GM21723 (cell line): ENCODE results near the gene MDGA2.
A peak's percentile ranks its signal among the peaks of the same experiment; 100 is the strongest.
"Not testable (repeated sequence)": the region's sequence is repeated elsewhere in the genome, so short reads cannot be mapped to it uniquely, and the experiment has no call there.

Experiments used
- ATAC-seq: cut with Tn5 transposase; IDR thresholded peaks from one replicate; pipeline ENCODE4 v1.9.1; 2021; ENCODE audit warnings: mild to moderate bottlenecking, moderate library complexity; ENCODE audit not compliant: unreplicated experiment

MDGA2 gene

DNA sequence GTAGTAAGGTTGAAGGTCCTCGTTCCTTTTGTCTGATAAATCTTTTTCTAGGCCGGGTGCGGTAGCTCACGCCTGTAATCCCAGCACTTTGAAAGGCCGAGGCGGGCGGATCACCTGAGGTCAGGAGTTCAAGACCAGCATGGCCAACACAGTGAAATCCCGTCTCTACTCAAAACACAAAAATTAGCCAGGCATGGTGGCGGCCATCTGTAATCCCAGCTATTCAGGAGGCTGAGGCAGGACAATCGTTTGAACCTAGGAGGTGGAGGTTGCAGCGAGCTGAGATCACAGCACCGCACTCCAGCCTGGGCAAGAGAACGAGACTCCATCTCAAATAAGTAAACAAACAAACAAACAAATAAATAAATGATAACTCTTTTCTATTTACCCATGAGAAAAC, 51.3 kb downstream of the MDGA2 start:
- not testable (repeated sequence) for ATAC-seq

DNA sequence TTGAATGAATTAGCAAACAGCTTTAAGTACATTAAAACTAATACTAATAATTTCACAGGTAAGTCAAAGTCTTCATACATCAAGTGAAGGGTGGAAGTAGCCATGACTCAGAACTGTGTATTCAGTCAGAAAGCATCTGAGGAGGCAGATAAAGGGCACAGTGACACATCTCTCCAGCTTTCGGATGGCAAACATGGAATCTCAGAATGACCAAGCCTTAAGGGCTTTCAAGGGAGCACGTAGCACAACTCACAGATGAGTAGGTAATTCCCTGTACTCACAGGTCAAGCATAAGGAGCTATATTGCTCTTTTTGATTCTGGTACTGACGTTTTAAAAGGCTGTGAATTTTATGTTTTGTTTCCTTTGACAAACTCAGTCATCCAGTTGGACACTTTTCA, 56.0 kb downstream of the MDGA2 start:
- no peak for ATAC-seq

DNA sequence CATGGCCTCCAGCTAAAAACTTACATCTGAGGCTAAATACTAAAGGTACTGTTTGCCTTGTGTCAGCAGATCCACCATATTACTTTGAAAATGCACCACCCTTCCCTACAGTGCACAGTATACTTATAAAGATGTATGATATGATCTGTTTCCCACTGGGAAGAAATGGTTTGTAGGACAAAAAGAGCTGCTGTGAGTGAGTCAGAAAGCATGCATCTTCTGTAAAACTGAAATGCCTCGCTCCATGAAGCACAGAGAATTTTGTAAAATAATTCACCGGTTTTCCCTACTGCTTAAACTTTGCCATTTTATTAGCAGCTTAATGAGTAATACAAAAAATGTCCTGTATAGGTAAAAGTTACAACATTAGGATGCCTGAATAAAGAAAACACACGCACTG, 68.8 kb downstream of the MDGA2 start:
- no peak for ATAC-seq

DNA sequence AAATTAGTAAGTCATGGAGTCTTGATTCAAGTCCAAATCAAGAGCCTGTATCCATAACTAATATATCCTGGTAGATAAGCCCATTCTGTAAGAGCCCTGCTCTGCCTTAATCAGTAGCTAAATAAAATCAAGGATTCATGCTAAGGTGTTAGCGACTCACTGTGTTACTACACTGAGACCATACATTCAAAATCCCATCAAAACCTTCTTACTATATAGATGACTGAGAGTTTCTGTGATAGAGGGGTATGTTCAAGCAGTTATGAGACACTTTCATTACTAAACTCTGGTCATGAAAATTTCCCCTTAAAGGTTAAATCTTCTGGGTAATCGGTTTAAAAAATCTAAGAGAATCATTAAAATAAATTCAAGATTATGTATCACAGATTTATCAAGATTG, 78.5 kb downstream of the MDGA2 start:
- no peak for ATAC-seq

DNA sequence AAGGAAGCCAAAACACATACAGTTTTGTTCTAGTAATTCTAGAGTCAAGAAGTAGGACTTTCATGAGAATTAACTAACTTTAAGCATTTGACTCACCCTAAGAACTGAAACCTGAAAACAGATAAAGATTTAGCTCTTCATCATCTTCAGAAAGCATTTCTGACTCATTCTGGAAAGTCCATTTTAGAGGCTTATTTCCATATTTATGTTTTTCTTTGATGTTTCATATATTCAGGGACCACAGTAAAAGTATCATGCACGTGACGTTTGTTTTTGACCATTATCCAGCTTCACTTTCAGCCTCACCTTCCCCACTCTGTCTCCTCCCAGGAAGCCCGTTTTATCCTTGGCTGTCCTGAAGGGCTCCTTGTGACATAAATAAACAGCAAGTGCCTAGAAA, 79.2 kb downstream of the MDGA2 start:
- ATAC-seq: peak; percentile 91

DNA sequence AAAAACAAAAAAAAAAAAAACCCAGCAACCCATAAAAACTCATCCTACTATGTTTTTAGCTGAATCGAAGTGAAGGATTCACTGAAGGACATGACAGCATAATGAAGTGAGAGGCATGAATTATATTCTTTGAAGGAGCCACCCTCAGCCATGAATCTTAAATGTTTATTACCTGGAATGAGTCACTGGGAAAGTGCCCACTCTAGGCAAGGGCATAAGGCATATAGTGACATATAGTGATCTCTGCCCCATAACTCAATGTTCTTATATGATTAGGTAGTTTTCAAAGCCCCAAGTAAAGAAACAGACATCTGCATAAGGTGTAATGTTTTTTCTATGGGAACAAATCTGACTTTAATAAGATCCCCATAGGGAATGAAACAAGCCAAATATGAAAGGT, 79.9 kb downstream of the MDGA2 start:
- ATAC-seq: no peak

DNA sequence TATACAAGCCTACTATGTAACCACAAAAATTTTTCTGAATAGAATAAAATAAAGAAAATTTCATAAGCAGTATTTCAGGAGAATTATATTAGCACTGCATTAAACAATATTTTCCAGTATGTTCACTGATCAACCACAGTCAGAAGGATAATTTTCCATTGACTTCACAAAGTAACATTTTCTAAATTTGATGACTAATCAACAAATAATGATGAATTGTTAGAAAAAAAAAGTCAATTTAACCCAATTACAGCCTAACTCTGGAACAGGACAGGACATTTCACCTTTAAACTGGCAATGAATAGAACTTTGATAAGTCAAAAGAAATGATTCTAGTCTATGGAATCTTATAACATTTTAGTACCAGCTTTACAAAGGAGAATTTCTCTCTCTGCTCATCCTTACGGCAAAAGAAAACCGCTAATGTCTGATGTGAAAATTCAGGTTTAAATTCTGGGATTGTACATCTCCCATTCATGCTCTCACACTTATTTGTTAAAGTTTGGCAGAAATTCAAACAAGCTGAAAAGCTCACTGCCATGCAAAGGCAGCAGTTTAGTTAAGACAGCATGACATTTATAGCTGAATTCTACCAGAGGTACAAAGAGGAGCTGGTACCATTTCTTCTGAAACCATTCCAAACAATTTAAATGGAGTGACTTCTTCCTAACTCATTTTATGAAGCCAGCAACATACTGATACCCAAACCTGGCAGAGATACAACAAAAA, 84.5 kb downstream of the MDGA2 start:
- no peak for ATAC-seq

DNA sequence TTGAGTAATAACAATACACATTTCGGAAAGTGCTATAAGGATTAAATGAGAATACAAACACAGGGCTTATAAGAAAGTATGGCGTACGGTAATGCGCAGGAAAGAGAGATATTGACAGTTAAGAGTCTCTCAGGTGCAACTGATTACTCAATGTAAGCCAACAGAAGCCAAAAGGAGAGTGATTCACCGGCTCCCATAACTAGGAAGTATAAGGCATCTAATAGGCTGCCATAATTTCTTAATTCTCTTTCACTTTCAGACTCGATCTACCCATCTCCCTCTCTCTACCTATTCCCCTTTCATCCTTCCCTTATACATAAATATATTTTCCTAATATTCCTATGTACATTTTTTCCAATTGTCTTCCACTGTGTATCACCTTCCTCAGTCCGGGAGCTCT, 90.0 kb downstream of the MDGA2 start:
- ATAC-seq: no peak

DNA sequence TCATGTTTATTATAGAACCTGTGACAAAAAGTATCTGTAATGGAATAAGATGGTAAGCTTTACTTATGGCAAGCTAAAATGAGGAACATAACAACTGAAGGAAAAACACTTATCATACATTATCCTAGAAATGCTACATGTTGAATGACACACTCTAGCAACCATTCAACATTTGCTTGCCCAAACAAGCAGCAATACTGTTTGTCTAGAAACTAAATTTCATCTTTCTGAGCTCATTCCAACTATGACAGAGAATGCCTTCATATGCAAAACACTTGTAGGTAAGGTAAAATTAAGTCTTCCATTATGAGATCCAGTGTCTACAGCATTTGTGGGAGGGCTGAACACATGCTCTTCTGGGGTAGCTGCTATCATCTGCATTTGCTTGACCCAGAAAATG, 108.1 kb downstream of the MDGA2 start:
- ATAC-seq: no peak

DNA sequence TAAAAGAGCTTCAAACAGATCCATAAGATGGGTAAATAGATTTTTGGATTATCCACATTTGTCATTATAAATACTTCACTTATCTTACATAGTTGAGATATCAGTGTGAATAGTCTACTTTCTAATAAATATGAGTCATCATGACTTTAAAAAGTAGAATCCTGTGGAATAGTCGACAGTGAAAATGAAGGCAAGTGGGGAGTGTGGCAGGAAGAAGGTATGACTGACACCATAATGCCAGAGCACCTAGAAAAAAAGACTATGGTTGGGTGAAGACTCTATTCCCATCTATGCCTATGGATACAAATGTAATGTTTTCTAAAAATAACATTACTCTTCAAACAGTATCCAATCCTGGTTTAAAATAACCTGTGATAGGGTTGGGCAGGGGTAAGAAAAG, 117.5 kb downstream of the MDGA2 start:
- no peak for ATAC-seq

DNA sequence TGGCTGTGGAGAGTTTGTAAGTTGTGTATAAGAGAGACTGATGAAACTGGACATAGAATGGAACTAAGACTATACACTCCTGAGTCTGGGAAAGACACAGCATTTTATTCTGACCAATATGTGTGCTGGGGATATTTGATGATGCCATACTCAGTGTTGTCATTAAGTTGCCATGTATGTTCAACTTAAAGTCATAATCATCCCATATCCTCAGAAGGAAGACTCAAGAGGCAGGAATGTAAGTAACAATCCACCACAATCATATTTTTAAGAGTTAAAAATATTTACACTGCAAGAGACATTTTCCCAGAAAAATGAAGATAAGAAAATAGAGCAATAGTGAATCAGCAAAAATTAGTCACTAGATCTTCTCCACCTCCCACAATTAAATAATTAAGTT, 120.1 kb downstream of the MDGA2 start:
- ATAC-seq: no peak

DNA sequence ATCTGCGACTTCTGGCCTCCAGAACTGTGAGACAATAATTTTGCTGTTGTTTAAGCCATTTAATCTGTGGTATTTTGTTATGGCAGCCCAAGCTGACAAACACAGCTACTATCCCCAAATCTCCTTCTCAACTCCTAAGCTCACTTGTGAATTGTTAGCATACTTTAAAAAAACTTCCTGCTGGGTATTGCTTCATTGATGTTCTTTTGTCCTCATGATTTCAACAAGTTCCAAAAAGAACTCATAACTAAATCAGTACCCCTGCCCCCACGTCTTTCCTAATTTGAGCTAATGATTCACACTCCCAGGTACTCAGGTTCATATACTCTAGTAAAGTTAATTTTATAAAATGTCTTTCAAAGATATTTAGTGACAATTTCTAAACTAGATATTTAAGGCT, 125.5 kb downstream of the MDGA2 start:
- ATAC-seq: no peak

DNA sequence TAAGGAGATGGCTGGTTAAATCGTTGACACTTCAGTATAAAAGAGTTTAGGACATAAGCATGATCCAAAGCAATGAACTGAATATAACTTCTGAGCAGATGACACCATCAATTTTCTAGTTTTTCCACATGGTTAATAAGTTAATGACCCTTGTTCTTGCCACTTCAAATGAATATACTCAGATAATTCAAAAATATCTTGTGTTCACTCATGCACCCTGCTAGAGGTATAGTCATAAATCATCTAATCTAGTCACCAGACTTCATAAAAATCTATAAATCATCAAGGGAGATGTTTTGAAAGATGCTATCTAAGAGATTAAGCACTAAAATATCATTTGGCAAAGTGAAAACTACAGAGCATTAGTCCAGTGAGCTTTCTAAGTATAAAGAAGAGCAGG, 131.9 kb downstream of the MDGA2 start:
- ATAC-seq: no peak

DNA sequence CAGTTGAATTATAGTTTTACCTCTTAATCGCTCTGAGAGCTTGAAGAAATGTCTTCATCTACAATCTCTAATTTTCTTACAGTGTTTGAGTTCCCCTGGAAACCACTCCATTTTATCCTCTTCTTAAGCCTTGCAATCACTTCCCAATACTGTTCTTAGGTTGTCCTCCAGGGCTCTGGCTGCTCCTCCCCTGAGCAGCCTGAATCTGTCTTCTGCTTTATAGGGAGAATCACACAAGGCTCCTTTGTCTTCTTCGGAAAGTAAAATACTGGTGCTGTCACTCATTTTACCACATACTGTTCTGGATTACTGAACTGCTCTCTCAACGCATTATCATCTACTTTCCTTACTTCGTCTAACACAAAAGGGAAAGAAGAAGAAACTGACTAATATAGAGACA, 133.7 kb downstream of the MDGA2 start:
- no peak for ATAC-seq

DNA sequence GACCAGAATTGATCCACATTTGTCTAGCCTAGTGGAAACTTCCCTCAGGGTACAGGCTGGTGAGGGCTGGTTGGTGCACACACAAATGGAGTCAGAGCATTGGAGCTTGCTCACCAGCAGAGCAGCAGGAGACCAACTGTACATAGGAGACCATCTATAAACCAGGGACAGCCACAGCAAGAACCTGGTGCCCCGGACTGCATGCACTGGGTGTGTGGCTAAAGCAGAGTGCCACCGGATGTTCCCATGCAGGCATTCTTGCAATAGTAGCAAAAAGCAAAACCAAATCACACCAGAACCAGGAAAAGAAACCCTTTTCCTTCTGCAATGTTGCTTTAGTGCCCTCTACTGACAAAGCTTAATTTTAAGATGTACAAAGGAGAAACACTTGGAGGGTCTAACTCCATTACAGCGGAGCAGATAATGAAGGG, 136.4 kb downstream of the MDGA2 start:
- no peak for ATAC-seq

DNA sequence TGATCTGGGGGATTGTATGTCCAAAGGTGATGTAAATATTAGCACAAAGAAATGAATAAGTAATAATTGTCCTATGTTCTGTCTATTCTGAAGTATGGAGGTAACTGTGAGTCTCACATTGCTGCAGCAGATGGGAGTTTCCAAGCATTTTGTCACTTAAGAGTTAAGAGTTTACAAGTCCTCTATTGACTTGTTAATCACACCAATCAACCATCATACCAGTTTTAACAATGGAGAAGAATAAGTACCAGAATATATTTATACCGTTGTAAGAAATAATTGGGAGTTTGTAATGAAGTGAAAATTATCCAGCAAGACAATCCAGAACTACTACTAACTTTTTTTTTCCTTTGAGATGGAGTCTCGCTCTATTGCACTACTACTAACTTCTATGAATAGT, 139.1 kb downstream of the MDGA2 start:
- ATAC-seq: no peak

DNA sequence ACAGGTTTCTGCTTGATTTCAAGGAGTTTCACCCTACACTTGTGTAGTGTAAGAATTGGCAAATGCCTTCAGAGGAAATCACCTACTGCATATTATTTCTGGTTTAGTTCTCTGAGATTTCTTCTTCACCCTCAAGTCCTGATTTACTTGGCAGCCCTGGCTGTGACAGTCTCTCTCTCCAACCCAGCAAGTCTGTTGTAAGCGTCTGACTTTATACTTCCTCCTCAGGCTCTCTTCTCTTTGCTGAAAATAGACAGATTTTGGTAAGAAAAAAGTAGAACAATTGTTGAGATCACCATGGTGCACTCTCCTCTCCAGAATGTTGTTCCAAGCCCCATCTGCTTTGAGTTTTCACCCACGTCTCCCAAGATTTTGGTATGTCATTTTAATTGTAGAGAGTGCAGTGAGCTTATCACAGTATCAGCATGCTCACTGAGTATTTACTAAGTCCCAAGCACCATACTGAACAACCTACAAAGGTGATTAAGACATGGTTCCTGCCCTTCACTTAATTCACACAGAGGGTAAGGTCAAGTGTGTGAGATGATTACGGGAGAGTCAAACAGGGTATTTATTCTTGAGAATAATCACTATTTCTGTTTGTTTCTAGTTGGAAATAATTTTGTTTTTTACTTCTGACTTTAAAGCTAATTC, 148.7 kb downstream of the MDGA2 start:
- no peak for ATAC-seq

DNA sequence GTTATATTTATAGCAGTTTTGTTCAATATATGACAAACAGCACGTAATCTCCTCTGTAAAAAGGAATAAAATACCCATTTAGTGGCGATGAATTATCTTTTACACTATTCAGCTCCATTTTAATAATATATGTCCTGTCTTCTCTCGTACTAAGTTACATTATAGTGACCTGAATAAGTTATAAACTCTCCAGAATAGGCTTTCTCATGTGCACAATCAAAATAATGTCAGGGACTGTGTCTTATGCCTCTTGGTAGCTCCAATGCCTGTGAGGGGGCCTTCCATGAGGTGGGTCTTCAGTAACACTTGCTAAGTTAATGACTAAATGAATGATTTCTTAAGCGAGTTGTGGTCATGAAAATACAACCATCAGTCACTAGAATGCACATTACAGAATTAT, 150.9 kb downstream of the MDGA2 start:
- ATAC-seq: no peak

DNA sequence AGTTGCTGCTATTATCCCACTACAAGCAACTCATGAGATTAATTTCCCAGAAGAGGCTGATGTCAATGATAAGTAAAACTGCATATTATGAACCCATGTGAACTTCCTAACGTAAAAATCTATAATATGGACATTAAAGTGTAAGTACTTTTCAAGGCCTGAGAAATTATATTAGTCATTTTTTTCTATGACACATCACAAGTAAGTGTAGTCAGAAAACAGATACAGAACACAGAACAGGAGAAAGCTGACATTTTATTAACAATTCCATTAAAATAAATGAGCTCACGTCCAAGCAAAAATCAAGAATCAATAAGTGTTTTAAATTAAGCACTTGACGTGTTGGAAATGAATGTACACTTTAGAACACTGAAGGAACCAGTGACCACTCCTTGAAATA, 155.0 kb downstream of the MDGA2 start:
- ATAC-seq: no peak

DNA sequence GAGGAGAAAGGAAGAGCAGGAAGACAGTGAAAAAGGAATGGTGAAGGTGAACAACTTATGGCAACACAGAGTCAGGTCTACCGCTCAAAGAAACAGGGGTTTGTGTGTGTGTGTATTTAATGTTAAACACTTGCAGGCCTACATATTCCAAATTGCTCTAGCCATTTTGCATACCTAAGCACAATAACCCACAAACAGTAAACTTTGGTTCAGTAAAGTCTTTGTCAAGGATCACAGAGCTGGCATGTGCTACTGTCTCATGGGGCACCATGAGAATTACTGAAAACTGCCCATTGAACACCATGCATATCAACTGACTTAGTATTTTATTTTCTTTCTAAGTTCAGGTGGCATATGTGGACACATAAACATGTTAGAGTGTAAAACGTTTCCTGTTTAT, 163.6 kb downstream of the MDGA2 start:
- ATAC-seq: no peak

DNA sequence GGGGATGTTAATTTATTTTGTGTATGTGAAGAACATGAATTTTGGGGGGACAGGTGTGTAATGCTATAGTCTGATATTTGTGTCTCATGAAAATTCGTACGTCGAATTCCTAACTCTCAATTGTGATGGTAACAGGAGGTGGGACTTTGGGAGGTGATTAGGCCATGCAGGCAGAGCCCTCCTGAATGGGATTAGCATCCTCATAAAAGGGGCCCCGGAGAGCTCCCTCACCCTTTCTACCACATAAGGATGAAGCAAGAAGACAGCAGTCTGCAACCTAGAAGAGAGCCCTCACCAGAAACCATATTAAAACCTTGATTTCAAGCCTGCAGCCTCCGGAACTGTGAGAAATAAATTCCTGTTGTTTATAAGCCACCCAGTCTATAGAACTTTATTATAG, 165.4 kb downstream of the MDGA2 start:
- no peak for ATAC-seq

DNA sequence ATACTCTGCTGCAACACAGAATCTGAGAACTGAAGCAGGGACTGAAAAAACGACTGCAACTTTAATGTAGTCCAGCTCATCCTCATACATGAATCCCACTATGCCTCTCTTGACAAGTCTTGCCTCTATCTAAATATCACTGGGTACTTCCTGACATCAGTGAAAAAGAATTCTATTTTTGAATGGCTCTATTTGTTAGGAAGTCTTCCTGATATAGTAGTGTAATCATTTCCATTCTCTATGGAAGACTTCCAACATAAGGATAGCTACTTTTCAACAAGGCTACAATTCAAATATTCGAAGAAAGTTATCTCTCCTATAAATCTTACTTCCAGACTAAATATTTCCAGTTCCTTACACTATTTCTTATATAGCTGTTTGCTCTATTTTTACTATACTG, 167.5 kb downstream of the MDGA2 start:
- ATAC-seq: no peak

DNA sequence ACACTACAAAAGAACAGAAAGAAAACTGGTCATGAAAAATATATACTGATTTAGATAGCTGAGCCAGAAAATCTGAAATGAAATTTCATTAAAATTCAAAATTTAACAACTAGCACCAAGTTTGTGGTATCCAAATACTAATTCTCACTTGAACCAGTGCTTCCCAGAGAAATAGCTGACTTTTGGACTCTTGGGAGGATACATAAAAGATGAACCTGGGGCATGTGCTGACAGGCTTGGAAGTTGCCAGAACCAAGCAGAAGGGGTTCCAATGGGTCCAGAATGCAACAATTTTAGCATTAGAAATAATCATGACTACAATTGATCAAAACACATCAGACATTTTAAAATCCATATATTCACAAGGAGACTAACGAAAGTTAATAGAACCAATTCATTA, 175.0 kb downstream of the MDGA2 start:
- no peak for ATAC-seq
